Activated CD4-positive, alpha-beta T cell treated with anti-CD3 and anti-CD28 coated beads, Interleukin-2, amount 50 U/mL, for 1 hour (primary cell): Measurements from ENCODE around the gene NELFB.
"Not testable (repeated sequence)": the region's sequence is repeated elsewhere in the genome, so short reads cannot be mapped to it uniquely, and the experiment has no call there.

Experiments
- DNase-seq: peaks from one replicate; pipeline ENCODE4 v3.0.0-alpha.2; 2020

Gene NELFB

DNA sequence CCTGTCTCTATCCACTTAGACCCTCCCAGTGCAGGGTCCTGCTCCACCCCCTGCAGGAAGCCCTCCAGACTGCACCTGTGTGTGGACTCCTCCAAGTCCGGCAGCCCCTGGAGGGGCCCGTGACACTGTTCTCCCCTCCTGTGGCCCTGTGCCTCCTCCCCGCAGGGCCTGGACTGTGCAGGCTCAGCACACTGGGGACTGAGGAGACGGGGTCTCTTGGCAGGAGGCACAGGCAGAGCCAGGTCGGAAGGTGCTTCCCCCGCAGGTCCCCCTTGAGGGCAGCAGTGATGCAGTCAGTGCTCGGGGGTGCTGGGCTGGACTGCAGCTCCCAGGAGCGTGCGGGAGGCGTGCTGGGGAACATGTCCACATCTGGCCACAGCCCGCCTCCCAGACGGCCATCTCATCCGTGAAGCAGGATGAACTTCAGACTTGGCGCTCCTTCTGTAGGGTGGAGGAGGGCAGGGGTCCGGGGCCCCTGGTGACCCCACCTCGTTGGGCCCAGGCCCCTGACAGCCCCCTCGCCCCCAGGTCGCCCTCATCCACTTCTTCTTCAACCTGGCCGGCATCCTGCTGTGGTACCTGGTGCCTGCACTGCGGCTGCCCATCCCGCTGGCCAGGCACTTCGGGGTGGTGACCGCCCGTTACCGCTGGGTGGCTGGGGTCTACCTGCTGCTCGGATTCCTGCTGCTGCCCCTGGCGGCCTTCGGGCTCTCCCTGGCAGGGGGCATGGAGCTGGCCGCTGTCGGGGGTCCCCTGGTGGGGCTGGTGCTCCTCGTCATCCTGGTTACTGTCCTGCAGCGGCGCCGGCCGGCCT lies 19.5 kb upstream of the NELFB start:
- DNase-seq, result no peak

DNA sequence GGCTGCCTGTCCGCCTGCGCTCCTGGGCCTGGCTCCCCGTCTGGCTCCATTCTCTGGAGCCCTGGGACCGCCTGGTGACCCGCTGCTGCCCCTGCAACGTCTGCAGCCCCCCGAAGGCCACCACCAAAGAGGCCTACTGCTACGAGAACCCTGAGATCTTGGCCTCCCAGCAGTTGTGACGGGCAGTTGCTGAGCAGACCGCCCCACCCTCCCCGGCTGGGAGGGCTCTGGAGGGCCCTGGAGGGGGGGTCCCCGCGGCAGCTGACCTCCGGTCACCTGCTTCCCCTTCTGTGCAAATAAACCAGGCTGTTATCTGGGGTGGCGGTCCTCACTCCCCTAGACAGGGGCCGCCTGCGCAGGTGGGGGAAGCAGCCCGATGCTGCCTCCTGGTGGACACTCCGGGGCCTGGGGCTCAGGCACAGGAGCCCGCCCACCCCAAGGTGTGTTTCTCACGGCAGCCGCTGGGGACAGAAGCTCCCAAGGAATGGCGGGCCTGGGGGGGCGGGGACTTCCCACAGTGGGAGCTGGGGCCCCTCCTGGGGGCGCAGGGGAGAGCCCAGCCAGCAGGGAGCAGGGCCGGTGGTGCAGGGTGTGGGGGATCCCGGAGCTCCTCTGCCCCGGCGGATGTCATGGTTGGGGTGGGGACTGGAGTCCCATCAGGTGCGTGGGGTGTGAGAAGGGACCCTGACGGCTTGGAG lies 18.7 kb upstream of the NELFB start:
- peak; percentile 92 for DNase-seq

DNA sequence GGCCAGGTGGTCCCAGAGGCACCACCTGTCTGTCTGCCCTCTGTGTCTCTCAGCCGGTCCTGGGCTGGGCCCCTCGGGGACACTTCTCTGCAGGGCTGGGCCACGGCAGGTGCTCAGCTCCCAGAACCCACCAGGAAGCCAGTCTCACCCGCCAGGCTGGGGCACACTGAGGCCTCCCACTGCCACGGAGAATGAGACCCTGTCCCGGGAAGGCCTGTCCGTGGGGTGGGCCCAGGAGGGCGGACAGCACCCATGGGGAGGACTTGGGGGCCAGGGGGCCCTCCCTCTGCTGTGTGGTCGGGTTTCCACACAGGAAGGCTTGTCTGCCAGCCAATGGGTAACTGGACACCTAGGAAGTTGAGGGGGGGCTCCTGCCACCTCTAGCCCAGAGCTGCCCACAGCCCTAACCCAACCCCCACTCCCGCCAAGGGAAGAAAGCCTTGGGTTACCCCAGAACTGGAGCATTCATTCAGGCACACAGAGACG lies 18.1 kb upstream of the NELFB start:
- DNase-seq, result no peak

DNA sequence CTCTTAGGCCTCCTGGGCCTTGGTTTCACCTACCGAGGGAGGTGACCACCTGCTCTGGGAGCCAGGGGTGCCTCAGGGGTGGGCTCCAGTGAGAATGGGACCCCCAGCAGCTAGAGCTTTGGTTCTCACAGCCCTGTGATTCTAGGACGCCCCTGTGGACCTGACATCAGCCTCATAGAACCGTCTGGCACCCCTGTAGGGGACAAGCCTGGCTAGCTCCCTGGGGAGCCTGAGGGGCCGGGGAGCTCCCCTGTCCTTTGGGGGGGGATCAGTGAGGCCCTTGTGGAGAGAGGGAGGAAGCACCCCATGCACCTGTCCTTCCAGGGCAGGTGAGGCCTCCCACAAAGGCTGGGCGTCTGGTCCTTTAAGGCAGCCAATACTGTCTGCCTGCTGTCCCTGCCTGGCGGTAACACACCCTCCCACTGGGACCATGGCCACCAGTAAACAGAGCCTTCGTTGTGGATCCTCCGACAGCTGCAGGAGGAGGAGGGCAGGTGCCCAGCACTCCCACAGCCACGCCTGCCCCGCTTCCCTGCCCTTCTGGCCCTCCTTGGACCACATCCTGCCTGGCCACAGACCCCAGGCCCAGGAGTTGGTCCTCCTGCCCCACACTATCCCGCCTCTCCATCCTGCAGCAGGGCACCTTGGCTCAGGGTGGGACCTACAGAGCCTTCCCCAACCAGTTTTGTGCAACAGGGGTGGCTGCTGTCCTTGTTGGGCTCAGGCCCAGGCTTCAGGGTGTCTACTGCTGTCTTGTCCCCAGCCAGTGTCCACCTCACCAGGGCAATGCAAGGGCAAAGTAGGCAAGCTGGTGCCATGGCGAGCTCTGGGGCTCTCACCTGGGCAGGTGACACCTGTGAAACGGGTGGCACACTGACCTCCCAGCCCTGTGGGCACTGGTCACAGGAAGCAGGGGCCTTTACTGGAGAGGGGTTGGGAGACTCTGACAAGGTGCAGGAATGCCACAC lies 17.1 kb upstream of the NELFB start:
- no peak for DNase-seq

DNA sequence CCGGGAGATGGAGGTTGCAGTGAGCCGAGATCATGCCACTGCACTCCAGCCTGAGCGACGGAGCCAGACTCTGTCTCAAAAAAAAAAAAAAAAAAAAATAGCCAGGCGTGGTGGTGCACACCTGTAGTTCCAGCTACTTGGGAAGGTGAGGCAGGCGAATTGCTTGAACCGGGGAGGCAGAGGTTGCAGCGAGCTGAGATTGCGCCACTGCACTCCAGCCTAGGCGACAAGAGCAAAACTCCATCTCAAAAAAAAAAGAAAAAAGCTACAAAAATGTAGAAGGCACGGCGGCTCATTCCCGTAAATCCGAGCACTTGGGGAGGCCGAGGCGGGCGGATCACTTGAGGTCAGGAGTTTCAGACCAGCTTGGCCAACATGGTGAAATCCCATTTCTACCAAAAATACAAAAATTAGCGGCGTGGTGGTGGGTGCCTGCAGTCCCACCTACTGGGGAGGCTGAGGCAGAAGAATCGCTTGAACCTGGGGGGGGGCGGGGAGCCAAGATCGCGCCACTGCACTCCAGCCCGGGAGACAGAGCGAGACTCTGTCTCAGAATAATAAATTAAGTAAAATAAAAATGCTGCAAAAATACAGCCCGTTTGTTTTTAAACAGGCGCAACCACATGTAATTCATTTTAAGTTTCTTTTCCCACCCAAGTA lies 15.5 kb upstream of the NELFB start:
- not testable (repeated sequence) for DNase-seq

DNA sequence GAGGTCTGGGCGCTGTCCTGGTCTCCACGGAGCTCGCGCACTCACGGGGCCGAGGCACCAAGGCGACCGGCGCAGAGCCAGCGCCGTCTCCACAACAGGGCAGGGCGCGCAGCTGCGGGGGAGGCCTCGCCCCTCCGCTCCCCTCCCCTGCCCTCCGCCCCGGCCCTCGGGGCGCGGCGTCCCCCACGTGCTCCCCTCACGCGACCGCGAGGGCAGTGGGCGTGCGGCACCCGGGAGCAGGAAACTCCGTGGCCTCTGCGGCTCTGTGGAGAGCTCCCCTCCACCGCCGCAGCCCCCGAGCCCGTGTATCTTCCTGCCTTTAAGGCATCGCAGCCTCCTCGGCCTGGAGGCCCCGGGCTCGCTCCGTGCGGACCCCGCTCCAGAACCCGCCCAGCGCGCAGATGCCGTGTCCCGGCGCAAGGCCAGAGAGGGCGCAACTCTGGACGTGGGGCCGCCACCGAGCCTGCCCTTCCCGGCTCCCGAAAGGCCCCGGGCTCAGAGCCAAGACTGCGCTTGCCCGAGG lies 14.7 kb upstream of the NELFB start:
- peak; percentile 54 for DNase-seq

DNA sequence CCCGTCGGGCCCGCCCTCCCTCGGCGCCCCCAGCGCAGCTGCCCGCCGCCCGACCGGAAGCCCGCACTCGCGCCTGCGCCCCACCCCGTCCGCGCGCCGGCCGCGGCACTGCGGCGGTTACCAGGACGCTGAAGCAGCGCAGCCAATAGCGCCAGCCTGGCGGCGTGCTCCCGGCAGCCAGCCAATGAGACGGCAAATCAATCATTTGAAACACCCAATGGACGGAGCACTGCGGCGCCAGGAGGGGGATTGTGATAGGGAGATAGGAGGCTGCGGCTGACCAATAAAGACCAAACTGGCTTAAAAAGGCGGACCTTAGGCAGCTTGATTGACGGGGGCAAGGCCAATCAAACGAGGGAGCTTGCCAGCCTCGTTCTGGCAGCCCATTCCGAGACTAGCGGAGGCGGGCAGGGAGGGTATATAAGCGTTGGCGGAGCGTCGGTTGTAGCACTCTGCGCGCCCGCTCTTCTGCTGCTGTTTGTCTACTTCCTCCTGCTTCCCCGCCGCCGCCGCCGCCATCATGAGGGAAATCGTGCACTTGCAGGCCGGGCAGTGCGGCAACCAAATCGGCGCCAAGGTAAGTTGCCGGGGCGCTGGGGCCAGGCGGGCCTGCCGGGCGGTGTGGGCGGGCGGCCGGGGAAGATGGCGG lies 14.2 kb upstream of the NELFB start, which contains the start of gene TUBB4B:
Gene TUBB4B, plus strand, starts transcription at position 447 of the 649 bp plus-strand sequence. Its CDS starts 74 bp downstream, at position 521.
- peak; percentile 96 for DNase-seq

DNA sequence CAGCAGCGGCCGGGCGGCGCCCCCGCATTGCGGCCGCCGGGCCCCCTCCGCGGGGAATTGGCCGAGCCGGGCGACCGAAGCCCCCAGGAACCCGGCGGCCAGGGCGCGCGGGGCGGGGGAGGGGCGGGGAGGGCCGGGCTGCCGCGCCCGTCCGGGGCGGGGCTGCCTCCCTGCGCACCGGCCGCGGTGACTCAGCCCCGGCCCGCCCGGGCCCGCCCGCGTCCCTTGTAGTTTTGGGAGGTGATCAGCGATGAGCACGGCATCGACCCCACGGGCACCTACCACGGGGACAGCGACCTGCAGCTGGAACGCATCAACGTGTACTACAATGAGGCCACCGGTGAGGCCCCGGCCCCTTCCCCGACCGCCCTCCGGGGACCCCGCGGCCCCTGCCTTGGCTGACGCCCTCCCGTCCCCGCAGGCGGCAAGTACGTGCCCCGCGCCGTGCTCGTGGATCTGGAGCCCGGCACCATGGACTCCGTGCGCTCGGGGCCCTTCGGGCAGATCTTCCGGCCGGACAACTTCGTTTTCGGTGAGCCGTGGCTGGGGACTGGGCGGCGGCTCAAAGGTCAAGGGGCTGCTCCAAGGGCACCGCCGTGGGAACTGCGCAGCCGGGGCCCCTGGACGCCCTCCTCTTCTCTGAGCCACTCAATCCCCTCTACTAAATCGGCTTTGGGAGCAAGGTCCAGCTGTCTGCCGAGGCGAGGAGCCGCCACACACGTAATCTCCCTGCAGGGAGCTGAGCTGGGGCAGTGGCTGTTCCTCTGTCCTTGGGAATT lies 13.4 kb upstream of the NELFB start:
- peak; percentile 70 for DNase-seq

DNA sequence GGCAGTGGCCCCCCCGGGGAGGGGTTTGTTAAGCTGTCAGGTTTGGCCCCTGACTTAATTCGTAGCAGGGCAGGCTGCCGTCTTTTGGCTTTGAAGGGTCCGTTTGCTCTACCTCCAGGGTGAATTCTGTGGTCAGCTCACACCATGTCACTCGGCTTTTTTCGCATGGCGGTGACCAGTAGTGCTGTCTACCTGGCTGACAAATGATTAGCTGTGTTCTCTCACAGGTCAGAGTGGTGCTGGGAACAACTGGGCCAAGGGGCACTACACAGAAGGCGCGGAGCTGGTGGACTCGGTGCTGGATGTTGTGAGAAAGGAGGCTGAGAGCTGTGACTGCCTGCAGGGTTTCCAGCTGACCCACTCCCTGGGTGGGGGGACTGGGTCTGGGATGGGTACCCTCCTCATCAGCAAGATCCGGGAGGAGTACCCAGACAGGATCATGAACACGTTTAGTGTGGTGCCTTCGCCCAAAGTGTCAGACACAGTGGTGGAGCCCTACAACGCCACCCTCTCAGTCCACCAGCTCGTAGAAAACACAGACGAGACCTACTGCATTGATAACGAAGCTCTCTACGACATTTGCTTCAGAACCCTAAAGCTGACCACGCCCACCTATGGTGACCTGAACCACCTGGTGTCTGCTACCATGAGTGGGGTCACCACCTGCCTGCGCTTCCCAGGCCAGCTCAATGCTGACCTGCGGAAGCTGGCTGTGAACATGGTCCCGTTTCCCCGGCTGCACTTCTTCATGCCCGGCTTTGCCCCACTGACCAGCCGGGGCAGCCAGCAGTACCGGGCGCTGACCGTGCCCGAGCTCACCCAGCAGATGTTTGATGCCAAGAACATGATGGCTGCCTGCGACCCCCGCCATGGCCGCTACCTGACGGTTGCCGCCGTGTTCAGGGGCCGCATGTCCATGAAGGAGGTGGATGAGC lies 12.6 kb upstream of the NELFB start:
- no peak for DNase-seq

DNA sequence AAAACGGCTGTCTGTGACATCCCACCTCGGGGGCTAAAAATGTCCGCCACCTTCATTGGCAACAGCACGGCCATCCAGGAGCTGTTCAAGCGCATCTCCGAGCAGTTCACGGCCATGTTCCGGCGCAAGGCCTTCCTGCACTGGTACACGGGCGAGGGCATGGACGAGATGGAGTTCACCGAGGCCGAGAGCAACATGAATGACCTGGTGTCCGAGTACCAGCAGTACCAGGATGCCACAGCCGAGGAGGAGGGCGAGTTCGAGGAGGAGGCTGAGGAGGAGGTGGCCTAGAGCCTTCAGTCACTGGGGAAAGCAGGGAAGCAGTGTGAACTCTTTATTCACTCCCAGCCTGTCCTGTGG lies 11.9 kb upstream of the NELFB start:
- DNase-seq, result not testable (repeated sequence)

DNA sequence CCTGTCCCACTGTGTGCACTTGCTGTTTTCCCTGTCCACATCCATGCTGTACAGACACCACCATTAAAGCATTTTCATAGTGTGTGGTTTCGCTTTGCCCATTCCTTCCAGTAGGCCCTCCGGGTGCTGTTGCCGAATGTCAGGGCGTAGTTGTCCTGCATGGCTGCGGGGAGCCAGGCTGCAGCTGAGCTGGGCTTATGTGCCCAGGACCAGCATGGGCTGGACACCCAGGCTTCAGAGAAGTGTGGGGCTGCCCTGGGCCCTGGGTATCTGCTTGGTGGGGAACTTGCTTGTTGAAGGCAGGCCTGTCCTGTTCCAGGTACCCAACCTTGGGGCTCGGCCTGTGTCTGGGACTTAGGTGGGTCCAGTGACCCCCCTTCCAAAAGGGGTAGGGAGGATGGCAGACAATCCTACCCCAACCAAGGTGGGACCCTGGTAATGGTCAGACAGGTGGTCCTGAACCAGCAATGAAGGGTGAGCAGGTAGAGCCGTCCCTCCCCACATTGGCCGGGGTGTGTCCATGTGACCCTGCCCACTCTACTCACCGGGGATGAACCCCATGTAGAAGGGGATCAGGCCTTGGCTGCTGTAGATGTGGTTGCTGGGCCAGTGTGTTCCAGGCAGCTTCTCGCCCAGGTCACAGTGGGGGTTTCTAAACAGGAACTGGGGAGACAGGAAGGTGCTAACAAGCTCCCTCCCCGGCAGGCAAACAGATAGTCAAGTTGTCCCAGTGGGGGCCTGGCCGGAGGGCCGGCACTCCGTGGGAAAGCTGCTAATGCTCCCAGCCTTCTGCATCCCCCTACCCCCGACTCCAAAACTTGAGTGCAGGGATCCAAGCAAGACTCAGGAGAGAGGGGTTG lies 11.3 kb upstream of the NELFB start:
- DNase-seq, result no peak

DNA sequence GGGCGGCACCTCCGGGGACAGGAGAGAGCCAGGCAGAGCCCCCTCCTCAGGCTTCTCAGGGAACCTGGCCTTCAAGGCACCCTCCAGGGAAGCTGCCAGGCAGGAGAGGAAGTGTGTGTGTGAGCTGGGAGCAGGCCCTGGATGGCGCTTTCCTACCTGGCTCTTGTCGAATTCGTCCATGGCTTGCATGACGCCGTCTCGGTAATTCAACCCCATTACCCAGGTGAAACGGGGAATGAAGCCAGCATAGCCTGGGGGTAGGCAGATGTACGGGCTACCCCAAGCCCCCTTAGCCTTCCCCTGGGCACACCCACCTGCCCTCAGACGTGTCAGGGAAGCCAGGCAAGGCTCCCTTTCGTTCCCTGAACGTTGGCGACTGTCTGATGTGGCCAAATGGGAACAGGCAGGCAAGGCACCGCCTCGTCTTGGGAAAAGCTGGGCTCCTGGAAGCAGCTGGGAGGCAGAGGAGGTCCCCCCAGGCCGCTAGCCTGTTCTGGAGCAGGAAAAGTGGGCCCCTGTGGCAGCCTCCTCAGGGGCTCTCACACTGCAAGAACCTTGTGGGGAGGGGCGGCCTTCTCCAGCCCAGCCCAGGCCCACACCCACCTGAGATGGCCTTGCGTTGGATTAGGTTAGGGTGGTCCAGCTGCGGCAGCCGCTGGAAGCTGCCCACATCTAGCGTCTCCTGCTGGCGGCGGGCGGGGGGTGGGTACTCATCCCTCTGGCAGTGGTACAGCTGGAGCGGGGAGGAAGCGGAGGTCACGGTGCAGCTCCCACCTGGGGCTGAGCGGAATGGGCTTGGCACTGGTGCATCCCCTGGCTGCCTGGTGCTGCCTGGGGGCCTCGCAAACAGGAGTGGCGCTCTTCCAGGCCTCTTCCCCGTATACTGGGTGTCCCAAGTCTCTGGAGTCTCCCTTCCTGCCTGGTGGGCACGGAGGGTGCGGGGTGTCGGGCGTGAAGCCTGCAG lies 10.4 kb upstream of the NELFB start:
- DNase-seq, result no peak

DNA sequence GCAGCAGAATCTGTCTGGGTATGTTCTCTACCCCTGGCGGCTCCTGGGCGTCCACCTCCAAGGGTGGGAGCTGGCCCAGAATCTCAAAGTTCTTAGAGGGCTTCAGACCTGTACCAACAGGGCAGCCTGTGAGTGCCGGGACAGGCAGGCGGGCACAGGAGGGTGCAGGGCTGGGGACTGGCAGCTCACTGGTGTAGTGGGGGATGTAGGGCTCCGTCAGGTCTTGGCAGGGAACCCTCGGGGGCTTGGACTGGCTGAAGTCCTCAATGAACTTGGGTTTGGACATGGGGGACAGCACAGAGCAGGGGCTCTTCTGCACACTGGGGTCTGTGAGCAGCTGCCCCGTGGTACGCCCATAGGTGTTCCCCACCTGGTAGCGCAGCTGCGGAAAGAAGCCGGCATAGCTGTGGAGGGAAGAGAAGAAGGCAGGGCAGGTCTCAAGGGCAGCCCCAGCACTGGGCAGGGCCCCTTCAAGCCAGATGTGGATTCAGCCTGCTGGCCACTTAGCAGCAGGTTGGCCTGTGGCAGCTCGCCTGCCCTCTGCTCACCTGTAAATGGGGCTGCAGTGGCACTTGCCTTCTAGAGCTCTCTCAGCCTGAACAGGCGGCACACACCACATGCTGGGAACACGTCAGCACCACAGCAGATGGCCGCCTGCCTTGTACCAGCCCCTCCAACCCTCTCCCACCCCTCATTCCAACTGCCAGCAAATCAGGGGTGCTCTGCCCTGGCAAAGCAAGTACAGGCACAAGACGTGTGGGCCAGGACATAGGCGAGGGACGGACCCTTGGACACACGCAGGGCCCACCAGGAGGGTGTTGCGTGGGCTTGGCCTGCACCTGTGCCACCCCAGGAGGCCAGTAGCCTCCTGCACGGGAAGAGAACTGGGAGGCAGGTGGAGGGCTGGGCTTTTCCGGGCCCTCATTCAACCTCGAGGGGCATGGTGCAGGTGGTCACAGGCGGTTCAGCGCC lies 9.4 kb upstream of the NELFB start:
- no peak for DNase-seq

DNA sequence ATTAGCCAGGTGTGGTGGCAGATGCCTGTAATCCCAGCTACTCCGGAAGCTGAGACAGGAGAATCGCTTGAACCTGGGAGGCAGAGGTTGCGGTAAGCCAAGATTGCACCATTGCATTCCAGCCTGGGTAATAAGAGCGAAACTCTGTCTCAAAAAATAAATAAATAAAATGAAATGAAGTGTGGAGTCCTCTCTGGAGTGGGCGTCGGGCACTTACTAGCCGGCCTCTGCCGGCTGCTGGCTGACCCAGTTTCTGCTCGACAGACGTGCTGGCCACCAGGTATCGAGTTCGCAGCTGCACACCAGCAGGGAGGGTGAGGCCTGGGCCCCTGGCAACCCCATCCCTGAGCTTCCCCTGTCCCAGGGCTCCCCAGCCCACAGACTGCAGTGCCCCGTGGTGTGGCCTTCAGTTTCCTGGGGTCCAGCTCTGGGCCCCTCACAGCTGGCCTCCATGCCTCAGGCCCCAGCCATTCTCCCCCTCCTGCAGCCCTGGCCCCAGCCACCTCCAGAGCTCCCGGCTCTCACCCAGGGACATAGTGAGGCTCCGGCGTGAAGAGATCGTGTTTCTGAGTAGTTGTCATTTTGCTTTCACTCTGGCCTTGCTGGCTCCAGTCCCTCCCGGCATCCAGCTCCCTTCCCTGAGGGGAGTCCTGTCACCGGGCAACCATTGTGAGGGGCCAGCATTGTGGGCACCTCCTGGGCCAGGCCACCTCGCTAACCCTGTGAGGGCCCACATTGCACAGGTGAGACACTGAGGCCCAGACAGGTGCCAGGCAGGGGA lies 7.8 kb upstream of the NELFB start:
- no peak for DNase-seq

DNA sequence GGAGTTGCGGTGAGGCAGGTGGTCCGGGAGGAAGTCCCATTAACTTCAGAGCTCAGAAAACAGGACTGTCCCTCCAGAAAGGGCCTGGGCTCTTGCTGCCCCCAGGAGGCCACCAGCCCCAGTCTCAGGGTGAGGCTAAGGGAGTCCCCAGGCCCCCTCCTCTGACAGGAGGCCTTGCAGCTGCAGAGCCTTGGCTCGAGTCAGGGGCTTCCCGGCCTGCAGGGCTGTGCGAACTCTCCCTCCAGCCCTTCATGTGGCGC lies 7.3 kb upstream of the NELFB start:
- DNase-seq, result no peak
